Measurements from ENCODE around the gene SSC5D.

Gene SSC5D

GRCh38 chr19:55478364-55478763 lies 9.9 kb upstream of the SSC5D start:
- no peaks in the 10 kb centered on the region for H3K36me3 ChIP-seq (ENCODE audit: insufficient read depth, low read length)
- no peaks in the 10 kb centered on the region for H3K9me3 ChIP-seq (ENCODE audit: low read length)
- H3K27ac ChIP-seq (ENCODE audit: low read depth, low read length): no peak overlapping the region
- no peak overlapping the region for H3K9ac ChIP-seq (ENCODE audit: low read length)
- H3K27me3 ChIP-seq (ENCODE audit: control insufficient read depth in 1 of 2, insufficient read depth in 2 of 2, low read length in 2 of 2): no peaks in the 10 kb centered on the region
- H3K4me1 ChIP-seq (ENCODE audit: insufficient read depth, low read length): peaks cover 17% of the 10 kb centered on the region
- H3K4me3 ChIP-seq (ENCODE audit: low read depth in 1 of 2, low read length in 2 of 2): peak overlapping the region in 1 of 2 donors; percentile 89

DNA sequence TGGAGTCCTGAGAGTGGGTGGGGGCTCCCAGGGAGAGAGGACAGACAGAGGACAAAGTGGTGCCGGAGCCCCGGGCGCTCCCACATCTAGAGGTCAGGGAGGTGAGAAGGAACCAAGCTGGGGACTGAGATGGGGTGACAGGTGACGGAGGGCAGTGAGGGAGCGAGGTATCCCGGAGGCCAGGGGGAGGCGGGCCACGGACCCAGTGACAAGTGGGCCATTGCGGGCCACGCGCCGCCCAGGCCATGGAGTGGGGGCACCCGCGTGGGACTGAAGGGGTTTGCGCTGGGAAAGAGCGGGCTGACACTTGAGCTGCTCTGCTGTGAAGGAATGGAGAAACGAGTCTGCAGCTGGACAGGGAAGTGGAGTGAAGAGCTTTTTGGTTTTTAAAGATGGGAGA lies 9.2 kb upstream of the SSC5D start:
- Histone ChIP-seq H3K4me1 (ENCODE audit: insufficient read depth, low read length) (peaks cover 20% of the 10 kb centered on the region), H3K27ac (ENCODE audit: low read depth, low read length) (no peak overlapping the region)

GRCh38 chr19:55479451-55480230 lies 8.6 kb upstream of the SSC5D start:
- H3K27ac ChIP-seq (ENCODE audit: low read depth, low read length): no peak overlapping the region
- H3K36me3 ChIP-seq (ENCODE audit: insufficient read depth, low read length): no peaks in the 10 kb centered on the region
- peaks cover 25% of the 10 kb centered on the region for H3K4me1 ChIP-seq (ENCODE audit: insufficient read depth, low read length)
- no peaks in the 10 kb centered on the region for H3K27me3 ChIP-seq (ENCODE audit: control insufficient read depth in 1 of 2, insufficient read depth in 2 of 2, low read length in 2 of 2)
- no peaks in the 10 kb centered on the region for H3K9me3 ChIP-seq (ENCODE audit: low read length)
- no peak overlapping the region for H3K9ac ChIP-seq (ENCODE audit: low read length)
- H3K4me3 ChIP-seq (ENCODE audit: low read depth in 1 of 2, low read length in 2 of 2): no peak overlapping the region

More for the DNA sequence above, 9.2 kb upstream of the SSC5D start:
- Histone ChIP-seq H3K9ac (ENCODE audit: low read length) (no peak overlapping the region), H3K36me3 (ENCODE audit: insufficient read depth, low read length) (no peaks in the 10 kb centered on the region), H3K9me3 (ENCODE audit: low read length) (no peaks in the 10 kb centered on the region), H3K27me3 (ENCODE audit: control insufficient read depth in 1 of 2, insufficient read depth in 2 of 2, low read length in 2 of 2) (no peaks in the 10 kb centered on the region), H3K4me3 (ENCODE audit: low read depth in 1 of 2, low read length in 2 of 2) (no peak overlapping the region)

GRCh38 chr19:55481148-55481793 lies 7.0 kb upstream of the SSC5D start:
- H3K9me3 ChIP-seq (ENCODE audit: low read length): no peaks in the 10 kb centered on the region
- H3K27me3 ChIP-seq (ENCODE audit: control insufficient read depth in 1 of 2, insufficient read depth in 2 of 2, low read length in 2 of 2): no peaks in the 10 kb centered on the region
- no peak overlapping the region for H3K27ac ChIP-seq (ENCODE audit: low read depth, low read length)
- H3K4me3 ChIP-seq (ENCODE audit: low read depth in 1 of 2, low read length in 2 of 2): no peak overlapping the region
- no peak overlapping the region for H3K9ac ChIP-seq (ENCODE audit: low read length)
- H3K36me3 ChIP-seq (ENCODE audit: insufficient read depth, low read length): no peaks in the 10 kb centered on the region
- H3K4me1 ChIP-seq (ENCODE audit: insufficient read depth, low read length): peaks cover 29% of the 10 kb centered on the region

DNA sequence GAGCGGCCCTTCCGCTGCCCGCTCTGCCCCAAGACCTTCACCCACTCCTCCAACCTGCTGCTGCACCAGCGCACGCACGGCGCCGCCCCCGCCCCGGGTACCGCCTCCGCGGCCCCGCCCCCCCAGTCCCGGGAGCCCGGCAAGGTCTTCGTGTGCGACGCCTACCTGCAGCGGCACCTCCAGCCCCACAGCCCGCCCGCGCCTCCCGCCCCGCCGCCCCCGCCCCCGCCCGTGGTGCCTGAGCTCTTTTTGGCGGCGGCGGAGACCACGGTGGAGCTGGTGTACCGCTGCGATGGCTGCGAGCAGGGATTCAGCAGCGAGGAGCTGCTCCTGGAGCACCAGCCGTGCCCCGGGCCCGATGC lies 6.5 kb upstream of the SSC5D start:
- Histone ChIP-seq H3K27ac (ENCODE audit: low read depth, low read length) (no peak overlapping the region), H3K9me3 (ENCODE audit: low read length) (no peaks in the 10 kb centered on the region), H3K27me3 (ENCODE audit: control insufficient read depth in 1 of 2, insufficient read depth in 2 of 2, low read length in 2 of 2) (no peaks in the 10 kb centered on the region), H3K4me1 (ENCODE audit: insufficient read depth, low read length) (peaks cover 33% of the 10 kb centered on the region), H3K9ac (ENCODE audit: low read length) (no peak overlapping the region), H3K36me3 (ENCODE audit: insufficient read depth, low read length) (no peaks in the 10 kb centered on the region), H3K4me3 (ENCODE audit: low read depth in 1 of 2, low read length in 2 of 2) (no peak overlapping the region)

DNA sequence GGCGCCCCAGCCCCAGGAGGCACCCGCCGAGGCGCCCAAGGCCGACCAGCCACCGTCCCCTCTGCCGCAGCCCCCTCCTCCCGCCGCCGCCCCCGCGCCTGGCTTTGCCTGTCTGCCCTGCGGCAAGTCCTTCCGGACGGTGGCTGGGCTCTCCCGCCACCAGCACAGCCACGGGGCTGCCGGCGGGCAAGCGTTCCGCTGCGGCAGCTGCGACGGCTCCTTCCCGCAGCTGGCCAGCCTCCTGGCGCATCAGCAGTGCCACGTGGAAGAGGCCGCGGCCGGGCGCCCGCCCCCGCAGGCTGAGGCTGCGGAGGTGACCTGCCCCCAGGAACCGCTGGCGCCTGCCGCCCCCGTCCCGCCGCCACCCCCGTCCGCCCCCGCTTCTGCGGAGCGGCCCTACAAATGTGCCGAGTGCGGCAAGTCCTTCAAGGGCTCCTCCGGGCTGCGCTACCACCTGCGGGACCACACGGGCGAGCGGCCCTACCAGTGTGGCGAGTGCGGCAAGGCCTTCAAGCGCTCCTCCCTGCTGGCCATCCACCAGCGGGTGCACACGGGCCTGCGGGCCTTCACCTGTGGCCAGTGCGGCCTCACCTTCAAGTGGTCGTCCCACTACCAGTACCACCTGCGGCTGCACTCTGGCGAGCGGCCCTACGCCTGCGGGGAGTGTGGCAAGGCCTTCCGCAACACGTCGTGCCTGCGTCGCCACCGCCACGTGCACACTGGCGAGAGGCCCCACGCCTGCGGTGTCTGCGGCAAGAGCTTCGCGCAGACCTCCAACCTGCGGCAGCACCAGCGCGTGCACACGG lies 5.9 kb upstream of the SSC5D start:
- no peak overlapping the region for H3K27ac ChIP-seq (ENCODE audit: low read depth, low read length)
- H3K9ac ChIP-seq (ENCODE audit: low read length): no peak overlapping the region
- no peak overlapping the region for H3K4me3 ChIP-seq (ENCODE audit: low read depth in 1 of 2, low read length in 2 of 2)
- no peaks in the 10 kb centered on the region for H3K27me3 ChIP-seq (ENCODE audit: control insufficient read depth in 1 of 2, insufficient read depth in 2 of 2, low read length in 2 of 2)
- H3K36me3 ChIP-seq (ENCODE audit: insufficient read depth, low read length): no peaks in the 10 kb centered on the region
- H3K4me1 ChIP-seq (ENCODE audit: insufficient read depth, low read length): peaks cover 38% of the 10 kb centered on the region
- H3K9me3 ChIP-seq (ENCODE audit: low read length): no peaks in the 10 kb centered on the region

GRCh38 chr19:55482967-55483705 lies 5.1 kb upstream of the SSC5D start:
- Histone ChIP-seq H3K9ac (ENCODE audit: low read length) (no peak overlapping the region), H3K4me3 (ENCODE audit: low read depth in 1 of 2, low read length in 2 of 2) (no peak overlapping the region), H3K4me1 (ENCODE audit: insufficient read depth, low read length) (peaks cover 37% of the 10 kb centered on the region), H3K9me3 (ENCODE audit: low read length) (no peaks in the 10 kb centered on the region), H3K36me3 (ENCODE audit: insufficient read depth, low read length) (no peaks in the 10 kb centered on the region), H3K27me3 (ENCODE audit: control insufficient read depth in 1 of 2, insufficient read depth in 2 of 2, low read length in 2 of 2) (no peaks in the 10 kb centered on the region), H3K27ac (ENCODE audit: low read depth, low read length) (no peak overlapping the region)

DNA sequence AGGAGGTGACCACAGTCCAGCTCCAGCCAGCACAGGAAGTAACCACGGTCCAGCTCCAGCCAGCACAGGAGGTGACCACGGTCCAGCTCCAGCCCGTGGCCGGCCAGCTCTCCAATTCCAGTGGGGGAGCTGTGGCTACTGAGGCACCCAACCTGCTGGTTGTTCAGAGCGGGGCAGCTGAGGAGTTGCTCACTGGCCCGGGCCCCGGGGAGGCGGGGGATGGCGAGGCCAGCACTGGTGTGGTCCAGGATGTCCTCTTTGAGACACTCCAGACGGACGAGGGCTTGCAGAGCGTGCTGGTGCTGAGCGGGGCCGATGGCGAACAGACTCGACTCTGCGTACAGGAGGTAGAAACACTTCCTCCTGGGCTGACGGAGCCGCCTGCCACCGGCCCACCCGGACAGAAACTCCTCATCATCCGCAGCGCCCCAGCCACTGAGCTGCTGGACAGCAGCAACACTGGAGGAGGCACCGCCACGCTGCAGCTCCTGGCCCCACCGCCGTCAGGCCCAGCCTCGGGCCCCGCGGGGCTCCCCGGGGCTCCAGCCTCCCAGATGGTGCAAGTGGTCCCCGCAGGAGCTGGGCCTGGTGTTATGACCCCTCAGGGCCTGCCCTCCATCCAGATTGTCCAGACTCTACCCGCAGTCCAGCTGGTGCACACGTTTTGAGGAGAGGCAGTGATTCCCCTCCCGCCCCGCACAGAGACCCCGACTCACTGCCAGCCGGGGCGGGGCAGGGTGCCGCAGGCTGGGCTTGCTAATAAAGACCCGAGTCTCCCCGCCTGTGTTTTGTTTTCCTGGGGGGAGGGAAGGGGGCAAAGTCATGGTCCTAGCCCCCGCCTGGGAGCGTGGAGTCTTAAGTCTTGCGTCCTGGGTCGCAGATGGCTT lies 4.3 kb upstream of the SSC5D start:
- no peak overlapping the region for H3K9ac ChIP-seq (ENCODE audit: low read length)
- H3K27ac ChIP-seq (ENCODE audit: low read depth, low read length): peak overlapping the region; percentile 89
- H3K9me3 ChIP-seq (ENCODE audit: low read length): no peaks in the 10 kb centered on the region
- H3K4me3 ChIP-seq (ENCODE audit: low read depth in 1 of 2, low read length in 2 of 2): peak overlapping the region; percentile 61 to 64
- peaks cover 36% of the 10 kb centered on the region for H3K4me1 ChIP-seq (ENCODE audit: insufficient read depth, low read length)
- H3K27me3 ChIP-seq (ENCODE audit: control insufficient read depth in 1 of 2, insufficient read depth in 2 of 2, low read length in 2 of 2): no peaks in the 10 kb centered on the region
- H3K36me3 ChIP-seq (ENCODE audit: insufficient read depth, low read length): no peaks in the 10 kb centered on the region

GRCh38 chr19:55484593-55485438 lies 3.4 kb upstream of the SSC5D start, which contains the start of gene NAT14:
Gene NAT14, plus strand, starts transcription at chr19:55485188. Its CDS starts 521 bp downstream, at chr19:55485709.
- Histone ChIP-seq H3K4me3 (ENCODE audit: low read depth in 1 of 2, low read length in 2 of 2) (peak within 1 kb of the TSS; percentile 61 to 64), H3K36me3 (ENCODE audit: insufficient read depth, low read length) (no peaks in the 10 kb centered on the region), H3K4me1 (ENCODE audit: insufficient read depth, low read length) (peaks cover 43% of the 10 kb centered on the region), H3K27me3 (ENCODE audit: control insufficient read depth in 1 of 2, insufficient read depth in 2 of 2, low read length in 2 of 2) (no peaks in the 10 kb centered on the region), H3K9me3 (ENCODE audit: low read length) (no peaks in the 10 kb centered on the region), H3K27ac (ENCODE audit: low read depth, low read length) (peak within 1 kb of the TSS; percentile 89), H3K9ac (ENCODE audit: low read length) (peak within 1 kb of the TSS; percentile 41)
